Hepatocyte (in vitro differentiated cells): ENCODE results near the gene FOXB2. TPM values are rescaled to one million over a fixed set of nuclear protein-coding genes. Genes with fewer than 3 reads are reported as not detected.

Source experiments
- DNase-seq: peaks from one replicate; pipeline ENCODE4 v3.0.0-alpha.2; 2016; ENCODE audit warnings: low spot score
- H2AFZ ChIP-seq: fragments of 200-600 bp; sonication (generic); 2 replicates; pipeline ENCODE4 v1.6.0; 2016; ENCODE audit warnings: antibody characterized with exemption, mild to moderate bottlenecking
- H3K27ac ChIP-seq: fragments of 200-600 bp; sonication (generic); 2 replicates; pipeline ENCODE4 v1.5.1; 2016; ENCODE audit warnings: mild to moderate bottlenecking
- H3K27me3 ChIP-seq: fragments of 200-600 bp; sonication (generic); 2 replicates; pipeline ENCODE4 v1.6.1; 2016
- H3K36me3 ChIP-seq: fragments of 200-600 bp; sonication (generic); replicated peaks from 2 replicates; pipeline ENCODE4 v1.5.1; 2016; ENCODE audit warnings: low read depth; ENCODE audit not compliant: insufficient read depth
- H3K4me1 ChIP-seq: fragments of 200-600 bp; sonication (generic); 2 replicates; pipeline ENCODE4 v1.5.1; 2016; ENCODE audit warnings: mild to moderate bottlenecking, moderate library complexity; ENCODE audit not compliant: insufficient read depth
- H3K4me2 ChIP-seq: fragments of 200-600 bp; sonication (generic); 2 replicates; pipeline ENCODE4 v1.6.0; 2016
- H3K4me3 ChIP-seq: fragments of 200-600 bp; sonication (generic); 2 replicates; pipeline ENCODE4 v1.5.1; 2016; ENCODE audit warnings: mild to moderate bottlenecking
- H3K79me2 ChIP-seq: fragments of 200-600 bp; sonication (generic); 2 replicates; pipeline ENCODE4 v1.6.0; 2017; ENCODE audit warnings: mild to moderate bottlenecking
- H3K9me2 ChIP-seq: fragments of 200-600 bp; sonication (generic); replicated peaks from 2 replicates; pipeline ENCODE4 v1.6.0; 2017; ENCODE audit warnings: mild to moderate bottlenecking; ENCODE audit not compliant: insufficient read depth
- H3K9me3 ChIP-seq: fragments of 200-600 bp; sonication (generic); 2 replicates; pipeline ENCODE4 v1.5.1; 2016; ENCODE audit warnings: low read depth, mild to moderate bottlenecking
- H4K20me1 ChIP-seq: fragments of 200-600 bp; sonication (generic); 2 replicates; pipeline ENCODE4 v1.6.0; 2016; ENCODE audit warnings: mild to moderate bottlenecking; ENCODE audit not compliant: insufficient read depth, poor library complexity, severe bottlenecking
- CTCF ChIP-seq: fragments of 200-600 bp; sonication (generic); IDR thresholded peaks from 2 replicates; pipeline ENCODE4 v1.5.1; 2016; ENCODE audit warnings: antibody characterized with exemption, mild to moderate bottlenecking; ENCODE audit not compliant: poor library complexity
- EZH2 ChIP-seq: fragments of 200-600 bp; sonication (generic); IDR thresholded peaks from 2 replicates; pipeline ENCODE4 v1.6.1; 2016; ENCODE audit warnings: antibody characterized with exemption, mild to moderate bottlenecking, borderline replicate concordance
- EZH2phosphoT487 ChIP-seq: fragments of 200-600 bp; sonication (generic); IDR thresholded peaks from one replicate; pipeline ENCODE4 v1.6.1; 2018; ENCODE audit warnings: antibody characterized with exemption, mild to moderate bottlenecking, low read depth, moderate library complexity; ENCODE audit not compliant: unreplicated experiment, severe bottlenecking
- WGBS: methylation state at CpG from one replicate; pipeline ENCODE4 v1.1.6; 2016; ENCODE audit warnings: low lambda C conversion rate; ENCODE audit errors: missing lambda C conversion rate; 5-methylcytosine and 5-hydroxymethylcytosine counted together
- polyA plus RNA-seq: library from polyadenylated mRNA; unstranded; fragments of >200 nt; fragmentation: Nextera tagmentation; extraction: Ambion mirVana; gene quantifications from 2 replicates; pipeline ENCODE4 v1.2.1, GENCODE V29; 2016
- total RNA-seq: library from RNA; depleted of rRNA; stranded (reverse); fragments of >200 nt; gene quantifications from 2 replicates; pipeline ENCODE4 v1.2.3, GENCODE V29; 2014

The FOXB2 gene
- total and polyA plus RNA-seq, 2 experiments from 2014 or later, result not detected

- Histone ChIP-seq H3K27me3 (peaks cover 13% of the 10 kb centered on the region), H3K27ac (no peak overlapping the region), H3K79me2 (no peaks in the 10 kb centered on the region), H3K36me3 (no peaks in the 10 kb centered on the region), H4K20me1 (no peaks in the 10 kb centered on the region), H3K9me3 (no peaks in the 10 kb centered on the region), H3K4me3 (no peak overlapping the region), H3K4me2 (no peak overlapping the region), H3K4me1 (no peaks in the 10 kb centered on the region), H3K9me2 (no peaks in the 10 kb centered on the region), H2AFZ (no peak overlapping the region)
- DNase-seq, result no peak
- 98% methylated on average over 3 of the region's 3 CpGs for WGBS
- no peak for TF ChIP-seq EZH2phosphoT487
- TF ChIP-seq EZH2, result no peak
- TF ChIP-seq CTCF, result no peak
Measured at GRCh38 chr9:77003366-77003765, 16.1 kb upstream of the FOXB2 start.

DNA sequence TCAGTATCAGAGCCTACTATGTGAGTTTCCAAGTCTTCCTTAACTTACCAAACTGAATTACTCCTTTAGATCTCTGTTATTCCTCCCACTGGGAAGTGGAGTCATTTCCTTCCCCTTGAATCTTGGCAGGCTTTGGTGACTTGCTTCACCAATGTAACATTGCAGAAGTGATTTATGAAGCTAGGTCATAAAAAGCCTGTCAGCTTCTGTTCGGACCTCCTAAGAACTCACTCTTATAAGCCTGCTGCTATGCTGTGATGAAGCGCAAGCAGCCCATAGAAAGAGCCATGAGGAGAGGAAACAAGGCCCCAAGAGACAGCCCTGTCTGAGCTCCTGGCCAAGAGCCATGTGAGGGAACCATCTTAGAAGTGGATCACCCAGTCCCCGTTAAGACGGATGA lies 14.2 kb upstream of the FOXB2 start:
- DNase-seq, result no peak
- no peaks in the 10 kb centered on the region for H3K79me2 ChIP-seq
- H2AFZ ChIP-seq, result no peak overlapping the region
- H3K4me2 ChIP-seq, result no peak overlapping the region
- no peak overlapping the region for H3K27ac ChIP-seq
- H3K4me3 ChIP-seq, result no peak overlapping the region
- no peaks in the 10 kb centered on the region for H3K9me2 ChIP-seq
- WGBS, result 91% methylated on average over 4 of the region's 4 CpGs
- no peaks in the 10 kb centered on the region for H4K20me1 ChIP-seq
- no peaks in the 10 kb centered on the region for H3K4me1 ChIP-seq
- H3K9me3 ChIP-seq, result no peaks in the 10 kb centered on the region
- H3K27me3 ChIP-seq, result peaks cover 24% of the 10 kb centered on the region
- H3K36me3 ChIP-seq, result no peaks in the 10 kb centered on the region
- TF ChIP-seq EZH2, result no peak
- no peak for TF ChIP-seq EZH2phosphoT487
- no peak for TF ChIP-seq CTCF

GRCh38 chr9:77010527-77010926 lies 8.9 kb upstream of the FOXB2 start:
- H3K4me1 ChIP-seq, result peaks cover 11% of the 10 kb centered on the region
- no peaks in the 10 kb centered on the region for H3K9me3 ChIP-seq
- 37% methylated on average over 3 of the region's 5 CpGs for WGBS
- H3K9me2 ChIP-seq, result no peaks in the 10 kb centered on the region
- TF ChIP-seq EZH2, result no peak
- no peaks in the 10 kb centered on the region for H4K20me1 ChIP-seq
- no peak overlapping the region for H3K27ac ChIP-seq
- no peak overlapping the region for H3K4me3 ChIP-seq
- DNase-seq, result no peak
- no peak overlapping the region for H2AFZ ChIP-seq
- no peak overlapping the region for H3K4me2 ChIP-seq
- H3K27me3 ChIP-seq, result peaks cover 70% of the 10 kb centered on the region
- no peaks in the 10 kb centered on the region for H3K36me3 ChIP-seq
- no peaks in the 10 kb centered on the region for H3K79me2 ChIP-seq

DNA sequence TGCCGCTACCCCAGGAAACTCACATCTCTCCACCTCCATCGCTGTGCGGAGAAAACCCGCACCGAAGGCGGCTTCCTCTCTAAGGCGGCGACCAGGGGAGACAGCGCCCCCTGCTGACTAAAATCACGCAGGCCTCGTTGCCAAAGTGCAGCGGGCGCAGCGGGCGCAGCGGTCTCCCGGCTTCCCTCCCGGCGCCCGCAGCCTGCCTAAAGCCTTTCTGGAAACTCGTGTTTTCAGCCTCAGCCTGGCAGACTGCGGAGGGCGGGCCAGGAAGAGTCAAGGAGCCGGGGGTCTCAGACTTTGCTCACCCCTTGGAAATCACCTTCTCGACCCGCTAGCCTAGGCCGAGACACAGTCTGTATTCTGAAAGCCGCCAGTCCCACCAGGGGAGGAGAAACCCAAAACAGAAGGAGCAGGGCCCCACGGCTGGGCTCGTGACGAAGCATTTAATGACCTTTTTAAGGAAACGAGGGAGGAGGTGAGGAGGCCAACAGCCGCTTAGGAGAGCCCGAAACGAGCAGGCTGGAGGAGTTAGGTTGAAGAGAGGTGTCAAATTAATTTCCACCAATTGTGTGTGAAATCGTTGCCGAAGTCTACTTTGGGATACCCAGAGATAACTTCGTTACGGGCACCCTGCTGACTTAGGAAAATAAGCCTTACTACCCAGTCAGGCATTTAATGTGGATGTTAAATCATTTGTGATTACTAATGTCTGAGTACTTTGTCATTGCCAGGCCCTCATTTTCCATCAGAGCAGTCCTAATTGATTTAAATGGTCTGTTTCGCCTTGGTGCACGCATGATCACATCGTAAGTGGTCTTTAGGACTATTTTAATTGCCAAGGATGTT lies 7.3 kb upstream of the FOXB2 start:
- DNase-seq, result peak; percentile 76
- Histone ChIP-seq H3K9me2 (no peaks in the 10 kb centered on the region), H3K4me1 (peaks cover 15% of the 10 kb centered on the region), H3K27me3 (peaks cover 87% of the 10 kb centered on the region), H3K4me2 (peak overlapping the region; percentile 79), H3K9me3 (no peaks in the 10 kb centered on the region), H3K27ac (no peak overlapping the region), H3K4me3 (no peak overlapping the region), H3K36me3 (no peaks in the 10 kb centered on the region), H4K20me1 (no peaks in the 10 kb centered on the region), H3K79me2 (no peaks in the 10 kb centered on the region), H2AFZ (no peak overlapping the region)
- peak; percentile 95 for TF ChIP-seq EZH2
- peak; percentile 41 for TF ChIP-seq EZH2phosphoT487
- peak; percentile 72 for TF ChIP-seq CTCF
- 4% methylated on average over 42 of the region's 42 CpGs for WGBS
